ENCODE data around the gene KLK15. TPM values are rescaled to one million over a fixed set of nuclear protein-coding genes. Genes with fewer than 3 reads are reported as not detected.

Gene KLK15
- total RNA-seq, 1 experiment from 2014 or later: not detected

DNA sequence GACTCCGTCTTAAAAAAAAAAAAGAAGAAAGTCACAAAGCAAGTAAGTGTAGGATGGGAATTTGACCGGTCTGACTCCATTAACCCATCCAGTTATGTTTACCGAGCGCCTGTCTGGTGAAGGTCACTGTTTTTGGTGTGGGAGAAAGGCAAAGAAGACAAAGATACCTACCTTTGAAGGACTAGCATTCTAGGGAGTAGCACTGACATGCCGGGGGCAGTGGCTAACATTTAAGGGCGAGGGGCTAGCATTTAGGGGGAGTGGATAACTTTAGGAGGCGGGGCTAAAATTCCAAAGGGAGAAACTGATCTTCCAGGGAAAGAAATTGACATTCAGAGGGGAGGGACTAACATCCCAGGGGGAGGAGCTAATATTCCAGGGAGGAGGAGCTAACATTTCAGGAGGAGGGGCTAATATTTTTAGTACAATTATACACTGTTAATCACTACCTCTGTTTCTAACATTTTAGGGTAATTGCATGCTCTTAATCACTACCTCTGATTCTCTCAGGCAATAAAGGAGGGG, 54.4 kb downstream of the KLK15 start:
- Mint-ChIP-seq H3K36me3 (ENCODE audit: insufficient read depth, unreplicated experiment) (peaks cover under 1% of the 10 kb centered on the region), H3K9me3 (ENCODE audit: low read depth, unreplicated experiment) (peaks cover 3% of the 10 kb centered on the region), H3K27me3 (ENCODE audit: unreplicated experiment) (peaks cover 99% of the 10 kb centered on the region), H3K4me3 (ENCODE audit: low read depth, unreplicated experiment) (no peak overlapping the region), H3K4me1 (ENCODE audit: low read depth, unreplicated experiment) (peaks cover 19% of the 10 kb centered on the region), H3K27ac (ENCODE audit: unreplicated experiment) (no peak overlapping the region)
- BruUV-seq (replicated peaks): no TSS peak
- TF ChIP-seq, protein P1, sequence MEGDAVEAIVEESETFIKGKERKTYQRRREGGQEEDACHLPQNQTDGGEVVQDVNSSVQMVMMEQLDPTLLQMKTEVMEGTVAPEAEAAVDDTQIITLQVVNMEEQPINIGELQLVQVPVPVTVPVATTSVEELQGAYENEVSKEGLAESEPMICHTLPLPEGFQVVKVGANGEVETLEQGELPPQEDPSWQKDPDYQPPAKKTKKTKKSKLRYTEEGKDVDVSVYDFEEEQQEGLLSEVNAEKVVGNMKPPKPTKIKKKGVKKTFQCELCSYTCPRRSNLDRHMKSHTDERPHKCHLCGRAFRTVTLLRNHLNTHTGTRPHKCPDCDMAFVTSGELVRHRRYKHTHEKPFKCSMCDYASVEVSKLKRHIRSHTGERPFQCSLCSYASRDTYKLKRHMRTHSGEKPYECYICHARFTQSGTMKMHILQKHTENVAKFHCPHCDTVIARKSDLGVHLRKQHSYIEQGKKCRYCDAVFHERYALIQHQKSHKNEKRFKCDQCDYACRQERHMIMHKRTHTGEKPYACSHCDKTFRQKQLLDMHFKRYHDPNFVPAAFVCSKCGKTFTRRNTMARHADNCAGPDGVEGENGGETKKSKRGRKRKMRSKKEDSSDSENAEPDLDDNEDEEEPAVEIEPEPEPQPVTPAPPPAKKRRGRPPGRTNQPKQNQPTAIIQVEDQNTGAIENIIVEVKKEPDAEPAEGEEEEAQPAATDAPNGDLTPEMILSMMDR (IDR thresholded peaks at IDR 0.05; ENCODE audit: unreplicated experiment): no peak
- no peak for DNase-seq
- CTCF ChIA-PET: interaction anchor here (0.9 to 1.3 kb wide), 3 partner anchors 54 to 422 kb away, joined by 3 to 7 read pairs (median 3); no protein-coding TSS in a partner anchor
- intact Hi-C loops (cut with micrococcal nuclease; ENCODE audit: unreplicated experiment): no loop called here

DNA sequence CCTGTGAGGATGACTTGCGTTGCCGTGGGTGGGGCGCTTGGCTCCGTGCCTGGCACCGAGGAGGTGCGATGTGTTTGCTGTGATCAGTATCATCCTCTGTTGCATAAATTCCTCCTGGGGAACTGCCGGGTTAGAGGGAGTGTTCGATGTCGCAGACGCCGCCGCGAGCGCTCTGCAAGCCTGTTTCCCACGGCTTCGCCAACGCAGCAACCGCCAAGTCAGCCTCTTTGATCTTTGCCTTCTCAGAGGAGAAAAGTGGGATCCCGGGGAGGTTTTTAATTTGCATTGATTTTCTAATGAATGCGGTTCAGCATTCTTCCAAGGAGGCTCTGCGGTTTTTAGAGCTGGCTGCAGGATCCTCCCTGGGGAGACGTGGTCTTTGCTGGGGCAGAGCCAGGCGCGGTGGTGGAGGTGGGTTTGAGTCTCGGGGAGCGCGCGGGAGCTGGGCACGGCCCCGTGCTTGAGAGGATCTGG, 55.5 kb downstream of the KLK15 start:
- intact Hi-C loops (cut with micrococcal nuclease; ENCODE audit: unreplicated experiment): no loop called here
- H3K9me3 Mint-ChIP-seq (ENCODE audit: low read depth, unreplicated experiment): peaks cover 3% of the 10 kb centered on the region
- H3K27ac Mint-ChIP-seq (ENCODE audit: unreplicated experiment): no peak overlapping the region
- H3K4me3 Mint-ChIP-seq (ENCODE audit: low read depth, unreplicated experiment): no peak overlapping the region
- CTCF ChIA-PET: interaction anchor here (0.6 to 1.3 kb wide), 4 partner anchors 12 to 421 kb away, joined by 3 to 5 read pairs (median 3); no protein-coding TSS in a partner anchor
- TF ChIP-seq, protein P1 (IDR thresholded peaks at IDR 0.05; ENCODE audit: unreplicated experiment): no peak
- peaks cover 19% of the 10 kb centered on the region for H3K4me1 Mint-ChIP-seq (ENCODE audit: low read depth, unreplicated experiment)
- H3K36me3 Mint-ChIP-seq (ENCODE audit: insufficient read depth, unreplicated experiment): peaks cover 5% of the 10 kb centered on the region
- no TSS peak for BruUV-seq (replicated peaks)
- no peak for DNase-seq
- peaks cover 100% of the 10 kb centered on the region for H3K27me3 Mint-ChIP-seq (ENCODE audit: unreplicated experiment)

DNA sequence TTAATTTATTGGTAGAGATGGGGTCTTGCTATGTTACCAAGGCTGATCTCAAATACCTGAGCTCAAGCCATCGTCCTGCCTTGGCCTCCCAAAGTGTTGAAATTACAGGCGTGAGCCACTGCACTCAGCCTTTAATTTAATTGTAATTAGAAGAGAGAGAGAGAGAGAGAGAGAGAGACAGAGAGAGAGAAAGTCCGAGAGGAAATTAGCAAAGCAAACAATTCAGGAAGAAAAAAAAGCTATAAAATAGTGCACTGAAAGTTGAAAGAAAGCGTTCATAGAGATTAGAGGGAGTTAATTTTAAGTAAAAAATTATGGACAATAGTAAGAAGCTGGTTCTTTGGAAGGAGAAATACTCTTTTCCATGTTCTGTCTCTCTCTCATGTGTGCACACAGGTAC, 56.1 kb downstream of the KLK15 start:
- Mint-ChIP-seq H3K4me3 (ENCODE audit: low read depth, unreplicated experiment) (no peak overlapping the region), H3K27ac (ENCODE audit: unreplicated experiment) (no peak overlapping the region)
- no TSS peak for BruUV-seq (replicated peaks)

DNA sequence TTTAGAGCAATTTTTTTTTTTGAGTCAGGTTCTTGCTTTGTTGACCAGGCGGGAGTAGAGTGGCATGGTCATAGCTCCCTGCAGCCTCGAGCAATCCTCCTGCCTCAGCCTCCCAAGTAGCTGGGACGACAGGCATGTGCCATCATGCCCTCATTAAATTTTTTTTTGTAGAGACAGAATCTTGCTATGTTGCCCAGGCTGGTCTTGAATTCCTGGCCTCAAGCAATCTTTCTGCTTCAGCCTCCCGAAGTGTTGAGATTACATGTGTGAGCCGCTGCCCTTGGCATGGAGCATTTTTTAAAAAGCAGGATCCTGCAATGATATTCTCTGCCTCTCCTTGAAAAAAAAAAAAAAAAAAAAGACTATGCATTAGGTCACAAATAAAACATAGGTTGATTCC, 57.2 kb downstream of the KLK15 start:
- Mint-ChIP-seq H3K27me3 (ENCODE audit: unreplicated experiment) (peaks cover 82% of the 10 kb centered on the region), H3K4me3 (ENCODE audit: low read depth, unreplicated experiment) (no peak overlapping the region), H3K36me3 (ENCODE audit: insufficient read depth, unreplicated experiment) (peaks cover 5% of the 10 kb centered on the region), H3K9me3 (ENCODE audit: low read depth, unreplicated experiment) (peaks cover 3% of the 10 kb centered on the region), H3K4me1 (ENCODE audit: low read depth, unreplicated experiment) (peaks cover 19% of the 10 kb centered on the region), H3K27ac (ENCODE audit: unreplicated experiment) (no peak overlapping the region)
- intact Hi-C loops (cut with micrococcal nuclease; ENCODE audit: unreplicated experiment): no loop called here
- CTCF ChIA-PET: interaction anchor here (0.7 kb wide), 1 partner anchor 272 kb away, joined by 3 read pairs; no protein-coding TSS in a partner anchor
- BruUV-seq (replicated peaks): no TSS peak
- DNase-seq: no peak
- TF ChIP-seq, protein P1 (IDR thresholded peaks at IDR 0.05; ENCODE audit: unreplicated experiment): no peak

More for the DNA sequence above, 56.1 kb downstream of the KLK15 start:
- peaks cover 19% of the 10 kb centered on the region for H3K4me1 Mint-ChIP-seq (ENCODE audit: low read depth, unreplicated experiment)
- no peak for DNase-seq
- CTCF ChIA-PET: interaction anchor here (0.6 to 1.0 kb wide), 4 partner anchors 11 to 292 kb away, joined by 3 to 5 read pairs (median 4); no protein-coding TSS in a partner anchor
- peaks cover 94% of the 10 kb centered on the region for H3K27me3 Mint-ChIP-seq (ENCODE audit: unreplicated experiment)
- intact Hi-C loops (cut with micrococcal nuclease; ENCODE audit: unreplicated experiment): no loop called here
- TF ChIP-seq, protein P1 (IDR thresholded peaks at IDR 0.05; ENCODE audit: unreplicated experiment): no peak
- H3K36me3 Mint-ChIP-seq (ENCODE audit: insufficient read depth, unreplicated experiment): peaks cover 5% of the 10 kb centered on the region
- H3K9me3 Mint-ChIP-seq (ENCODE audit: low read depth, unreplicated experiment): peaks cover 3% of the 10 kb centered on the region

Other genes with a start within 250 kb of the KLK15 start
- gene SYT3, start 193.7 kb downstream of the KLK15 start, total RNA-seq (2022): not detected in 2 replicates
- gene C19orf81, start 184.1 kb downstream of the KLK15 start, total RNA-seq (2022): not detected in 2 replicates
- gene SHANK1, start 113.8 kb downstream of the KLK15 start, total RNA-seq (2022): not detected in 2 replicates
- gene CLEC11A, start 110.2 kb downstream of the KLK15 start, total RNA-seq (2022): 2.3 and 2.4 TPM in 2 replicates
- not detected in 2 replicates for gene GPR32, start 63.1 kb downstream of the KLK15 start, total RNA-seq (2022)
- not detected in 2 replicates for gene ACP4, start 43.2 kb downstream of the KLK15 start, total RNA-seq (2022)
- not detected in 2 replicates for gene KLK1, start 9.8 kb downstream of the KLK15 start, total RNA-seq (2022)
- gene KLK3, start 21.3 kb upstream of the KLK15 start, total RNA-seq (2022): not detected in 2 replicates
- gene KLK2, start 39.9 kb upstream of the KLK15 start, total RNA-seq (2022): not detected in 2 replicates
- gene KLK4, start 77.8 kb upstream of the KLK15 start, total RNA-seq (2022): not detected in 2 replicates
- gene KLK5, start 119.5 kb upstream of the KLK15 start, total RNA-seq (2022): 0.24 and 0.38 TPM in 2 replicates
- gene KLK6, start 136.0 kb upstream of the KLK15 start, total RNA-seq (2022): 269 and 350 TPM in 2 replicates
- 6.5 and 7.9 TPM in 2 replicates for gene KLK7, start 150.3 kb upstream of the KLK15 start, total RNA-seq (2022)
- 0.71 and 0.91 TPM in 2 replicates for gene KLK8, start 168.0 kb upstream of the KLK15 start, total RNA-seq (2022)
- 24.2 and 32.9 TPM in 2 replicates for gene KLK10, start 186.1 kb upstream of the KLK15 start, total RNA-seq (2022)
- 10.8 and 25.1 TPM in 2 replicates for gene KLK11, start 193.0 kb upstream of the KLK15 start, total RNA-seq (2022)
- not detected in 2 replicates for gene KLK12, start 201.4 kb upstream of the KLK15 start, total RNA-seq (2022)
- gene KLK13, start 231.5 kb upstream of the KLK15 start, total RNA-seq (2022): not detected in 2 replicates
- 0.34 and 0.38 TPM in 2 replicates for gene KLK14, start 249.3 kb upstream of the KLK15 start, total RNA-seq (2022)

Data from Calu3 (cell line).